ENCODE results near the gene SERPINA4. TPM values are rescaled to one million over a fixed set of nuclear protein-coding genes. Genes with fewer than 3 reads are reported as not detected.

The SERPINA4 gene
- polyA plus RNA-seq, 1 of the 3 experiments (the other 2 are of a cell fraction), result not detected

GRCh38 chr14:94523265-94523664 is 38.0 kb upstream of the SERPINA4 start:
- Histone ChIP-seq H3F3A (replicated peaks; ENCODE audit: insufficient read depth) (no peaks in the 10 kb centered on the region), H3K4me1 (ENCODE audit: control insufficient read depth in 1 of 2, insufficient read depth in 2 of 2, low read depth in 1 of 2, low read length in 1 of 2) (no peaks in the 10 kb centered on the region), H3K27me3 (ENCODE audit: insufficient read depth) (no peaks in the 10 kb centered on the region; the same call in 1 of the 2 replicates), H3K9ac (no peak overlapping the region), H3K9me3 (no peaks in the 10 kb centered on the region), H2AFZ (ENCODE audit: low read depth) (no peak overlapping the region), H3K79me2 (ENCODE audit: insufficient read depth) (no peaks in the 10 kb centered on the region), H4K20me1 (ENCODE audit: insufficient read depth) (no peaks in the 10 kb centered on the region), H3K4me3 (ENCODE audit: low read depth in 2 of 2, low read length in 1 of 2) (no peak overlapping the region), H3K9me2 (no peaks in the 10 kb centered on the region), H3K4me2 (no peak overlapping the region), H3K36me3 (replicated peaks in 1 of 2; ENCODE audit: control insufficient read depth in 1 of 2, insufficient read depth in 2 of 2, low read length in 1 of 2) (no peaks in the 10 kb centered on the region), H3K27ac (ENCODE audit: low read depth in 2 of 2, low read length in 1 of 2) (no peak overlapping the region)
- 17% methylated on average over 8 of the region's 8 CpGs for WGBS (ENCODE audit: low lambda C conversion rate)
- POLR2A ChIA-PET, result interaction anchor here (0.8 kb wide), 1 partner anchor 16 kb away, joined by 3 read pairs; no protein-coding TSS in a partner anchor
- TF ChIP-seq JUND (IDR thresholded peaks at IDR 0.05) (no peak), EP300 (IDR thresholded peaks at IDR 0.05; ENCODE audit: borderline replicate concordance in 1 of 2, low read depth in 1 of 2, low read length in 1 of 2) (no peak), IRF3 (IDR thresholded peaks at IDR 0.05; ENCODE audit: low read depth, low read length) (no peak), FOSL2 (IDR thresholded peaks at IDR 0.05; ENCODE audit: borderline replicate concordance, low read depth) (no peak), GATA2 (CRISPR knock-in tag; IDR thresholded peaks at IDR 0.05) (no peak), USF2 (IDR thresholded peaks at IDR 0.05; ENCODE audit: borderline replicate concordance, low read depth, low read length) (no peak), TCF12 (IDR thresholded peaks at IDR 0.05) (no peak), CHD2 (IDR thresholded peaks at IDR 0.05; ENCODE audit: low read length, partially characterized antibody) (no peak), TEAD4 (IDR thresholded peaks at IDR 0.05; ENCODE audit: borderline replicate concordance, insufficient read depth) (no peak), FOXM1 (IDR thresholded peaks at IDR 0.05; ENCODE audit: low read depth) (no peak)
- DNase-seq, result no peak
- CTCF ChIA-PET, result interaction anchor here (1.0 kb wide), 1 partner anchor 37 kb away, joined by 4 read pairs; no protein-coding TSS in a partner anchor

- H3K9me2 ChIP-seq, result no peaks in the 10 kb centered on the region
- H3K36me3 ChIP-seq (replicated peaks in 1 of 2; ENCODE audit: control insufficient read depth in 1 of 2, insufficient read depth in 2 of 2, low read length in 1 of 2), result no peaks in the 10 kb centered on the region
- H3K9ac ChIP-seq, result no peak overlapping the region
- no peaks in the 10 kb centered on the region for H3K4me1 ChIP-seq (ENCODE audit: control insufficient read depth in 1 of 2, insufficient read depth in 2 of 2, low read depth in 1 of 2, low read length in 1 of 2)
- no peaks in the 10 kb centered on the region for H3K9me3 ChIP-seq
- no peak for DNase-seq
- 3% methylated on average over 2 of the region's 3 CpGs for WGBS (ENCODE audit: low lambda C conversion rate)
- H3K4me2 ChIP-seq, result no peak overlapping the region
- H4K20me1 ChIP-seq (ENCODE audit: insufficient read depth), result no peaks in the 10 kb centered on the region
- H3K27ac ChIP-seq (ENCODE audit: low read depth in 2 of 2, low read length in 1 of 2), result no peak overlapping the region
- no peaks in the 10 kb centered on the region; the same call in 1 of the 2 replicates for H3K27me3 ChIP-seq (ENCODE audit: insufficient read depth)
- CTCF ChIA-PET, result interaction anchor here (2.2 kb wide), 1 partner anchor 38 kb away, joined by 7 read pairs; no protein-coding TSS in a partner anchor
- H3K4me3 ChIP-seq (ENCODE audit: low read depth in 2 of 2, low read length in 1 of 2), result no peak overlapping the region
- no peaks in the 10 kb centered on the region for H3F3A ChIP-seq (replicated peaks; ENCODE audit: insufficient read depth)
- H3K79me2 ChIP-seq (ENCODE audit: insufficient read depth), result no peaks in the 10 kb centered on the region
- POLR2A ChIA-PET, result no interaction called here
- H2AFZ ChIP-seq (ENCODE audit: low read depth), result no peak overlapping the region
- no peak for TF ChIP-seq RCOR1 (IDR thresholded peaks at IDR 0.05; ENCODE audit: low read length)
- no peak for TF ChIP-seq PBX3 (IDR thresholded peaks at IDR 0.05)
- TF ChIP-seq FOXJ3 (CRISPR knock-in tag; IDR thresholded peaks at IDR 0.05), result no peak
- no peak for TF ChIP-seq FOXM1 (IDR thresholded peaks at IDR 0.05; ENCODE audit: low read depth)
- TF ChIP-seq NRF1 (IDR thresholded peaks at IDR 0.05; ENCODE audit: low read depth, low read length), result no peak
- no peak for TF ChIP-seq USF2 (IDR thresholded peaks at IDR 0.05; ENCODE audit: borderline replicate concordance, low read depth, low read length)
- TF ChIP-seq FOSL2 (IDR thresholded peaks at IDR 0.05; ENCODE audit: borderline replicate concordance, low read depth), result no peak
- no peak for TF ChIP-seq EZH2phosphoT487 (IDR thresholded peaks at IDR 0.05; ENCODE audit: borderline replicate concordance, low read depth)
- TF ChIP-seq MEF2A (IDR thresholded peaks at IDR 0.05; ENCODE audit: borderline replicate concordance, low read depth), result no peak
- TF ChIP-seq GATA2 (CRISPR knock-in tag; IDR thresholded peaks at IDR 0.05), result no peak
- no peak for TF ChIP-seq YY1 (IDR thresholded peaks at IDR 0.05; ENCODE audit: low read depth)
- no peak for TF ChIP-seq ELF1 (IDR thresholded peaks at IDR 0.05)
- TF ChIP-seq GABPA (IDR thresholded peaks at IDR 0.05; ENCODE audit: low read depth), result no peak
- no peak for TF ChIP-seq TEAD4 (IDR thresholded peaks at IDR 0.05; ENCODE audit: borderline replicate concordance, insufficient read depth)
- no peak for TF ChIP-seq RFX5 (IDR thresholded peaks at IDR 0.05; ENCODE audit: low read length)
- TF ChIP-seq REST (IDR thresholded peaks at IDR 0.05; ENCODE audit: low read depth, low read length), result no peak
Measured at GRCh38 chr14:94524093-94524492, 37.1 kb upstream of the SERPINA4 start.

Measured in SK-N-SH (cell line).